H1 (cell line): ENCODE results near the gene EXOC2. TPM values are rescaled to one million over a fixed set of nuclear protein-coding genes. Genes with fewer than 3 reads are reported as not detected.

Source experiments
- CREB1 ChIP-seq: IDR thresholded peaks from 2 replicates; pipeline ENCODE4 v1.6.1; 2012; ENCODE audit warnings: inconsistent platforms
- EGR1 ChIP-seq: IDR thresholded peaks from 2 replicates; pipeline ENCODE4 v1.6.1; 2011; ENCODE audit warnings: low read depth, low read length, borderline replicate concordance
- JUND ChIP-seq: IDR thresholded peaks from 2 replicates; pipeline ENCODE4 v1.6.1; 2011; ENCODE audit warnings: mild to moderate bottlenecking, improper control_type of control experiment, low read length
- MAFK ChIP-seq: IDR thresholded peaks from 2 replicates; pipeline ENCODE4 v1.6.1; 2012; ENCODE audit warnings: low read depth, mild to moderate bottlenecking, improper control_type of control experiment, low read length
- RFX5 ChIP-seq: IDR thresholded peaks from 2 replicates; pipeline ENCODE4 v1.6.1; 2011; ENCODE audit warnings: low read depth, low read length, improper control_type of control experiment, borderline replicate concordance
- SAP30 ChIP-seq: fragments of 300-600 bp; sonication (generic); IDR thresholded peaks from 2 replicates; pipeline ENCODE4 v1.7.1; 2012; ENCODE audit warnings: low read length, moderate library complexity, mild to moderate bottlenecking, inconsistent platforms; ENCODE audit not compliant: insufficient read depth, insufficient replicate concordance
- SP1 ChIP-seq: IDR thresholded peaks from 2 replicates; pipeline ENCODE4 v1.6.1; 2011; ENCODE audit warnings: low read depth, low read length
- SRF ChIP-seq: IDR thresholded peaks from 2 replicates; pipeline ENCODE4 v1.6.1; 2011; ENCODE audit warnings: mild to moderate bottlenecking, low read depth, low read length, moderate library complexity
- polyA plus RNA-seq, 7 experiments: library from polyadenylated mRNA; depleted of rRNA in 3 of 7; stranded (reverse) in 5 of 7; unstranded in 2 of 7; fragments of >200 nt in 5 of 7; fragments of 200-250 nt in 2 of 7; gene quantifications; 1 replicate in 5 of 7; 2 replicates in 1 of 7; 4 replicates in 1 of 7; pipeline versions ENCODE4 v1.2.1 to v1.2.3, GENCODE V29; 2011 to 2013; ENCODE audit warnings: missing spikeins in 2 of 7, mixed read lengths in 2 of 7
- total RNA-seq: library from RNA; stranded (reverse); fragmentation: NEBNext Ultra II Directional; extraction: Animal tissue kit (Norgen Biotek cat#: 25700); gene quantifications from 2 replicates; pipeline ENCODE4 v1.2.1, GENCODE V29; 2021
- TF ChIP-seq, protein P1 (sequence below), 3 experiments: IDR thresholded peaks; 1 replicate in 2 of 3; 2 replicates in 1 of 3; pipeline versions ENCODE4 v1.5.1 to v1.6.1; 2011; ENCODE audit warnings: low read length in 3 of 3, mild to moderate bottlenecking in 3 of 3, inconsistent platforms in 2 of 3, low read depth in 1 of 3, moderate library complexity in 1 of 3; ENCODE audit not compliant: insufficient read depth in 1 of 3; ENCODE audit errors: control extremely low read depth in 1 of 3

EXOC2 gene
- total and polyA plus RNA-seq, 2 of the 8 experiments (the other 6 are each of a cell fraction or from before 2014, with no cell fraction given), result 25.5 to 44.4 TPM

DNA sequence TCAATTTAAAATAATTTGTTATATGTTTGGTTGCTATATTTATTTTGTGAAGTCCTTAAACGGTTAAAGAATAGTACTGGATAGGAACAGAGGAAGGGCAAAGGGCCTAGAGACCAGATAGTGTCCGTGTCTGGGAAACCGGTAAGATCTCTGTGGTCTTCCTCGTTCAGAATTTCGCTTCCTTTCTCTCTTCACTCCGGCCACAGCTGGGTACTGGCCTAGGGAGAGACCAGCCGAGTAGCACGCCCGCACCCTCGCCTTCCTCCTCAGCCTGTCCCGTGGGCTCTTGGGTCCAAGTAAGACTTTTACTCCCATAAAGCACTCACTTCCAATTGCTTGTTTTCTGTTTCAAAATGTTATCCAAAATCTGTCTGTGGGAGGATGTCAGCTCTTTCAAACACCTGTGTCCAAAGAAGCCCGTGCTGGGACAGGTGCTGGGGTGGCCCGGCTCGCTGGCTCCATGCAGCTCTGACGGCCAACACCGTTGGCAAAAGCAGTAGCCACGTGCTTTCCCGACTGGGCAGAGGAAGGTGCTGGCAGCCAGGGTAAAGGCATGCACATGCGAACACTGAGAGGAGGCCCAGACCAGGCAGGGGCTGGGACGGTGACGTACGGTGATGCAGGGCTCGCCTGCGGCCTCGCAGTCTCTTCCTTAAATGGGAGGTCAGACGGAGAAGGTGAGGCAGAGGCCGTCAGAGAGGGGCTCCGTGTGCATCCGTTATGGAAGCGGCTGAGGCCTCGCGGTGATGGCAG is 189.2 kb downstream of the EXOC2 start (continued):
- TF ChIP-seq MAFK, result no peak
- no peak for TF ChIP-seq JUND
- TF ChIP-seq EGR1, result no peak
- no peak for TF ChIP-seq SP1
- TF ChIP-seq SRF, result no peak
- no peak for TF ChIP-seq CREB1
- TF ChIP-seq, protein P1, sequence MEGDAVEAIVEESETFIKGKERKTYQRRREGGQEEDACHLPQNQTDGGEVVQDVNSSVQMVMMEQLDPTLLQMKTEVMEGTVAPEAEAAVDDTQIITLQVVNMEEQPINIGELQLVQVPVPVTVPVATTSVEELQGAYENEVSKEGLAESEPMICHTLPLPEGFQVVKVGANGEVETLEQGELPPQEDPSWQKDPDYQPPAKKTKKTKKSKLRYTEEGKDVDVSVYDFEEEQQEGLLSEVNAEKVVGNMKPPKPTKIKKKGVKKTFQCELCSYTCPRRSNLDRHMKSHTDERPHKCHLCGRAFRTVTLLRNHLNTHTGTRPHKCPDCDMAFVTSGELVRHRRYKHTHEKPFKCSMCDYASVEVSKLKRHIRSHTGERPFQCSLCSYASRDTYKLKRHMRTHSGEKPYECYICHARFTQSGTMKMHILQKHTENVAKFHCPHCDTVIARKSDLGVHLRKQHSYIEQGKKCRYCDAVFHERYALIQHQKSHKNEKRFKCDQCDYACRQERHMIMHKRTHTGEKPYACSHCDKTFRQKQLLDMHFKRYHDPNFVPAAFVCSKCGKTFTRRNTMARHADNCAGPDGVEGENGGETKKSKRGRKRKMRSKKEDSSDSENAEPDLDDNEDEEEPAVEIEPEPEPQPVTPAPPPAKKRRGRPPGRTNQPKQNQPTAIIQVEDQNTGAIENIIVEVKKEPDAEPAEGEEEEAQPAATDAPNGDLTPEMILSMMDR (IDR thresholded peaks at IDR 0.05; ENCODE audit: control extremely low read depth in 1 of 3, insufficient read depth in 1 of 3, low read depth in 1 of 3, low read length in 3 of 3), result no peak
- no peak for TF ChIP-seq RFX5
- TF ChIP-seq SAP30, result no peak
